ENCODE results near the gene KIAA0040.
"Not testable (repeated sequence)": the region's sequence is repeated elsewhere in the genome, so short reads cannot be mapped to it uniquely, and the experiment has no call there.

Gene KIAA0040

DNA sequence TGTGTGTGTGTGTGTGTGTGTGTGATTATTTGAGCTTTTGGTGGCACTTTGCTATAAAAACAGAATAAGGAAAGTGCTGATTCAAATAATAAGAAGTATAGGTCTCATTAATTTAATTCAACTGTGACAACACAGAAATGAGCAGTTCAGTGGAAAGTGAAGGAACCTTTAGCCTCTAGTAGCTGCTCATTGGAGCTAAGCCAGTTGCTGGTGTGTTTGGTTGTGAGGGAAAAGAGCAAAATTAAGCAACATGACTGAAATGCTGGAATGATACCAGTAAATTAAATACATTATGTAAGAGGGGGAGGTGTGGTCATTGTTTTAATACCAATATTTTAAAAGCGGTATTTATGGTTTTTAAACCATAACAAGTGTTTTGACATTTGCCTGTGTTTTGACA, 55.2 kb downstream of the KIAA0040 start:
- no peak for DNase-seq (ENCODE audit: low read depth in 2 of 2)

DNA sequence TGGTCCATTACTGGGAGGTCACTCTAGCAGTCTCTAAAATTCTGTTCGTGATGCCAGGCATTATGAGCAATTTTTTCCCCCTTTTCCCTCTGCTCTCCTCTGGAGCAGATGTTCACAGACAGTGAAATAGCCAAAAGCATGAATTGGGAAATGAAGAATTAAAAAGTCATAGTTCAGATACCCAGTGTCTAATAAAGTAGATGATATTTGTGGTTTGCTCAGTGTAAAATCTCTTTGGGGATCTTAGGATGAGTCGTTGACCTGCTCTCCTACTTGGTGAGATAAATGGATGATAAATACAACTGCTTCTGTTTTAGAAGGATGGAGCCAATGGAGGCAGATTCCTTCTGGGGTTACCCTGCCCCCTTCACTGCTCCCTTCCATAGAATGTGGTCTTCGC, 56.3 kb downstream of the KIAA0040 start:
- DNase-seq (ENCODE audit: low read depth in 2 of 2): no peak

DNA sequence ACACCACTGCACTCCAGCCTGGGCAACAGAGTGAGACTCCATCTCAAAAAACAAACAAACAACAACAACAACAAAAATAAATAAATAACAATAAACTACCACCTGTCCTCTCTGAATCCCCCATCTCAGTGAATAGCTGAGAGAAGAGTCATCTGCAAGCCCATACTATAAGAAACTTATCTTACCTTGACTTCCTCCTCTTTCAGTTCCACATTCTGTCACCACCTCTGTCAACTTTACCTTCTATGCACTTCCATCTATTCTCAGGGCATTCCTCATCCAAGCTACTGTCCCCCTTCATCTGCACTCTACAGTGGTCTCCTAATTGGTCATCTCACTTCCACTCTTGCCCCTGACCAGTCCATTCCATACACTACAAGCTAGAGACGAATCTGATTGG, 58.1 kb downstream of the KIAA0040 start:
- no peak for DNase-seq (ENCODE audit: low read depth in 2 of 2)

DNA sequence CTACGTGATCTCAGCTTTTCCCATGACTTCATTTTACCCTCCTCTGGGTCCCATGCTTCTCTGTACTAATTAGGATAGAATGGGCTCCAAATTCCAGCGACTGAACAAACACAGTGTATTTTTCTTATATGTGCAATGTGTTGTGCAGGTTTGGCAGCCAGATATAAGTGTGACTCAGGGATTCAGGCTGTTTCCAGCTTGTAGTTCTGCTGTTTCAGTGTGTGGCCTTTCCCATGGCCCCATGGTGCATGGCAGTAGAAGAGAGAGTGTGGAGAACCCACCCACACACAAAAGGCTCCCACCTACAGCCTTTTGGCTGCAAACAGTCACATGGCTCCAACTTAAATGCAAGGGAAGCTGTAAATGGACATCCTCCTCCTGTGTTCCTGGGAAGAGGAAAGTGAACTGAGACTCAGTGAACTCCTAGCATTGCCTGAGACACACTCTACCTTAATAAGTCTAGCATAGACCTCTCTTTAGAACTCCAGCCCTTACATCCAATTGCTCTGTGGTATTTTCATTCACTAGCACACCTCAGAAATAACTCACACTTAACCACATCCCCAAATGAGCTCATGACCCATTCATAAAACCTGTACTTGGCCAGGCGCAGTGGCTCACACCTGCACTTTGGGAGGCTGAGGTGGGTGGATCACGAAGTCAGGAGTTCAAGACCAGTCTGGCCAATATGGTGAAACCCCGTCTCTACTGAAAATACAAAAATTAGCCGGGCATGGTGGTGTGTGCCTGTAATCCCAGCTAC, 58.7 kb downstream of the KIAA0040 start:
- DNase-seq (ENCODE audit: low read depth in 2 of 2): no peak

DNA sequence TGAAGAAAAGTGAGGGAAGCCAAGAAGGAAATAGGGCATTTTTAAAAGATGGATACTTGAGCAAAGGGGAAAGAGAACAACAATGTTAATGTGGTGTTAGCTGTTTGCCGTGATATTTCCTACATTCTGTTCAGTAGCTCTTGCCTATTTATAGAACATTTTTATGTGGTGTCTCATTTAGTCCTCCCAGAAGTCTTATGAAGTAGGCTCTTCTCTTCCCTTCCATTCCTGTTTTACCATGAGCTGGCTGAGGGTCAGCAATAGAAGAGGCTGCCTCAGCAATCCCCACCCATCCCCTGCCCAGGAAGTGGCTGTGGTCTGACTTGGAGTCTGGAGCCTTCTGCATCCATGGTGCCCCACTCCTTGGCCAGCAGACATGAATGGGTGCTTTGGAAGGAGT, 60.1 kb downstream of the KIAA0040 start:
- no peak for DNase-seq (ENCODE audit: low read depth in 2 of 2)

DNA sequence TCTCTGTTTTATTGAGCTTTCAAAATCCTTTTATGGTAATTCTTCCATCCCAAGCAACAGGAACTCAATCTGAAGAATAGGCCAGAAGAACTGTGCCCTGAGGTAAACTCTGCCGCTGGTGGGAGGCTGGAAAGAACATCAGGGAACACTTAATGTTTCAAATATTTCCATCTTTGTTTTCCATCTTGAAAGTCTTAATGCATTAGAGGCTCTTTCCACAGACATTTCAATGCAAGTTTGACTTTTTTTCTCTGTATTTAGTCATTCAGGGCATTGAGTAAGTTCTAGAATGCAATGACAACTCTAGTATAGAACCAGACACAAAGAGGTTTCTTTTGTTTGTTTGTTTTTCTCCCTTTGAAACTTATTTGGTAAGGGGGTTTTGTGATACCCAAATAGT, 61.5 kb downstream of the KIAA0040 start:
- DNase-seq (ENCODE audit: low read depth in 2 of 2): no peak

DNA sequence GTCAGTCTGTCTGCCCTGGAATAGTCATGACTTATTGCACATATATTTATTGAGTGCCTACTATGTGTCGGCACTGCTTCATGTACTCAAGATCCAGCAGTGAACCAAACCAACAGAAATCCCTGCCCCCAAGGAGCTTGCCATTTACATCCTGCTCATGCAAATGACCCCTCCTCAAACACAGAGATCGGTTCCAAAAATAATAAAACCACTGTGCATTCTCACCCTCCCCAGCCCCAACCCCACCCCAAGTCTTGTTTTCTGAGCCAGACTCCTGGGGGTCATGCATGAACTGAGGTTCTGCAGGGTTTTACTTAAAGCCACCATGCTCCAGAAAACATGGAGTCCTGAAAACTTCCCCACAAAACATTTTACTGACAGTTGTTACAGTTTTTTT, 61.9 kb downstream of the KIAA0040 start:
- no peak for DNase-seq (ENCODE audit: low read depth in 2 of 2)

DNA sequence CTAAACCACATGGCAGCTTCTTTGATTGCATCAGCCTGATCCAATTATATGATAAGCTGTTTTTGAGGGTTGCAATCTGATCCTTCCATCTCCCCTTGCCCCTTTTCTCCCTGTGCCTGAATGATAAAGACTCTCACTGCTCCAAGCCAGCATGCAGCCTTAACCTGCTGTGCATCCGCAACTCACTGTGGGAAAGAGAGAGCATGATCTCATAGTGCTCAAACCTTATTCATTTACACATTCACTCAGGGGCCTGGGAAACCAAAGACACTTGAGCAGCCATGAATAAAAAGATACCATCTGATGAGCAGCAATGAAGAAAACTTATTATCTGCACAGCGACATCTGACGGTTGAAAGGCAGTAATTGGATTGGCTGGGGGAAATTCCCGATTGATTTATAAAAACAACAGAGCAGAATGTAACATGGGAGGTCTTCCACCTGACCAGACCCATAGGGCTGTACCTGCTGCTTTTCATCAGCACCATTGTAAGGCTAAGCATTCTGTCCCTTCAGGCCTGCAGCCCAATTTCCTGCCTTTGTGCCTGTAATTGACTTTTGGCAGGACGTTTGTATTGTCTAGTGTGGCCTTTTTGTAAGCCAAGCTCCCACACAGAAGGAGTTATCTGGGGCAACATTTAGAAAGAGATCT, 62.5 kb downstream of the KIAA0040 start:
- no peak for DNase-seq (ENCODE audit: low read depth in 2 of 2)

DNA sequence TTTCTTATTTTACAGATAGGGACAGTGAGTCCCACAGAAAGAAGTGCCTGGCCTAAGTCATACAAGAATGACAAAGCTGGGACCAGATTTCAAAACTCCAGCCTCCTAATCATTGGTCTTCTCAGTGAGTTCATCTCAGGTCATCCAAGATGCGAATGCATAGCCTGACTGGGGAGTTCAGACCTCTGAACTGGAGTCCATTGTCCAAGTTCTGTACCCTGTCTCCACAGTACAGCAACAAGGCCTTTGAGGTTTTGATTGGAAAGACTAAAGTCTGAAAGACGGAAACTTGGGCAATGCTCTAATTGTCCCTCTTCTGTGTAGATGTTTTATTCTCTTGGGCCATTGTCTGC, 63.0 kb downstream of the KIAA0040 start:
- DNase-seq (ENCODE audit: low read depth in 2 of 2): no peak

DNA sequence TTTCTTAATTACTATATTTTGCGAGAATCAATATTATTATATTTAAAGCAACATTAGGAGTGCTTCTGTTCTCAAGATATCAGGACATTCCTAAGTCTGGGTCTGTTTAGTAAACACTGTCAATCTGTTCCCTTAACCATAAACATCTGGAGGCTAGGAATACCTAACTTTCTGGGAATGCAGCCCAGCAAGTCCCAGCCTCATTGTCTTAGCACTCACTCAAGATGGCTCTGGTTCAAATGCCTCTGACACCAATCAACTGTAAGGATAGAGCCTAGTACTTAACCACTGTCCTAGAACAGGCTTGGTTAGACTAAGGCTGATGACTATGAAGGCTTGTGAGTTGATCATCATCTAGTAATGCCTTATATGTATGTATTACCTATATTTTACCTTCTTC, 63.4 kb downstream of the KIAA0040 start:
- DNase-seq (ENCODE audit: low read depth in 2 of 2): no peak

DNA sequence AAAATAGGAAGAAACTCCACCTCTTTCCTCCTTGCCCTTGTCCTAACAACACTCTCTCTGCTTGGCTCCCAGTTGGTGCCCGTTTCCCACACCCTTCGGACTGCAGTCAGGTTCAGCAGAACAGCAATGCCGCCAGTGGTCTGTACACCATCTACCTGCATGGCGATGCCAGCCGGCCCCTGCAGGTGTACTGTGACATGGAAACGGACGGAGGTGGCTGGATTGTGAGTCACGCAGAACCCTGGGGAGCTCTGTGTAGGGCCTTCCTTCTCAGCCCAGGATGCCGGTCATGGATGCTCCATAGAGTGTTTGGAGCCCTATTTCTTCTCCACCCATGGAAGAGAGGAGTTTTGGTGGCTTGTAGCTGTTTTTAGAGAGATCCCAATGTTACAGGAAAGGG, 64.1 kb downstream of the KIAA0040 start:
- no peak for DNase-seq (ENCODE audit: low read depth in 2 of 2)

DNA sequence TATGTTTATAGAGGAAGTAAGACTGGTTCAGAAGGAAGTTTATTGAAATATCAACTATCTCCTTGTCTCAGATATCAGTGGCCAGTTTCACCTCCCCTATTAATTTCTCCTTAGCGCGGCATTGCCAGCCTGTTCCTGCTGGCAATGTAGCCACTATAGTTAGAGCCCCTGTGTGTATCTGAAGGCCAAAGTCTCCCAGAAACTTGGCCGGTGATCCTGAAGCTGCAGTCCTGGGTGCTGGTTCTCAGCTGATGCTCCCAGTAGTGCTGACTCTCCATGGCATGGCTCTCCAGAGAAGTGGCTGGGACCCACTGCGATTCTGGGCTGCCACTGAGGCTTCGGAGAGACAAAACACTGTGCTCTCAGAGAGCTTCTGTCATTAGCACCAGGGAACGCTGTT, 65.0 kb downstream of the KIAA0040 start:
- DNase-seq (ENCODE audit: low read depth in 2 of 2): no peak

DNA sequence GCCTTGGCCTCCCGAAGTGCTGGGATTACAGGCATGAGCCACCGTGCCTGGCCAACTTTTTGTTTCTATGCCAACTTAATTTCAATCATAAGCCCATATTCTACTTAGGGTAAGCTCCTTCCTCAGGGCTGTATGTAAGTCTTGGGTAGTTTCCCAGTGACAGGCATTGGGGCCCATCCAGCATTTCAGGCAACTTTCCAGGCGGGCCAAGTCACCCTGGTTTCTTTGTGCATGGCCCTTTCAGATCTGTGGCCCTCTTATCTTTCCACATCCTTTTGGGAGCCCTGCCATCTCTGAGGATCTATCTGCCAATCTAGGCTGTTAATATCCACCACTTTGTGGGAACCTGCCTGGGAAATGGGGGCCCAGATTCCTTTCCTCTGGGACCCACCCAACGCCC, 66.2 kb downstream of the KIAA0040 start:
- DNase-seq (ENCODE audit: low read depth in 2 of 2): no peak

DNA sequence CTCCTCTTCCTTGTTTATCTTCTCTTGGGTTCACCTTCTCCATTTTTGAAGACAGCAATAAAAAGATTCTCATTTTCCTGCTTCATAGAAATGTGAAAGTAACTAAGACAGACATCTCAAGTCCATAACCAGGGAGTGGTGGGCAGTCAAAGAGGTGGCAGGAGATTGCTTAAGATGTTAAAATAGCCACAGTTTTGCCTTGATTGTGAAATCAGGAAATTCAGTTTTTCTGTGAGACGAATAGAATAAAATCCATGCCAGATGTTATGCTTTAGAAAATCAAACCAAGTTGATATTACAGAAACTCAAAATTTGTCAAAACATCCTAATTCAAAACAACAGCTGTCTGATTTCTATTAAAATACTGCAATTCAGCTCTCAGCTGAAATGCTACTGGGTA, 67.7 kb downstream of the KIAA0040 start:
- DNase-seq (ENCODE audit: low read depth in 2 of 2): no peak

DNA sequence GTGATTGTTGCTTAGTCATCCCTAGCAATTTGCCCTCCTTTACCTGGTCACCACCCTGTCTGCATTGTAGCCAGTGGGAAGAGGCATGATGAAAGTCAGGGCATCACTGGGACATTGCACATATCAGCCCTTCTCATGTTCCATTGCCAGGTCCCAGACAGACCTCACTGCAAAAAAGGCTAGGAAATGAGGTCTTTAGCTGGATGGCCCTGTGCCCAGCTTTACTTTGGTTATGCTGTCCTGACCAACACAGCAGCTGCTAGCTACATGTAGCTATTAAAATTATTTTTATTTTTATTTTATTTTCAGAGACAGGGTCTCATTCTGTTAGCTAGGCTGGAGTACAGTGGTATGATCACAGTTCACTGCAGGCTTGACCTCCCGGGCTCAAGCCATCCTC, 72.1 kb downstream of the KIAA0040 start:
- DNase-seq (ENCODE audit: low read depth in 2 of 2): no peak

DNA sequence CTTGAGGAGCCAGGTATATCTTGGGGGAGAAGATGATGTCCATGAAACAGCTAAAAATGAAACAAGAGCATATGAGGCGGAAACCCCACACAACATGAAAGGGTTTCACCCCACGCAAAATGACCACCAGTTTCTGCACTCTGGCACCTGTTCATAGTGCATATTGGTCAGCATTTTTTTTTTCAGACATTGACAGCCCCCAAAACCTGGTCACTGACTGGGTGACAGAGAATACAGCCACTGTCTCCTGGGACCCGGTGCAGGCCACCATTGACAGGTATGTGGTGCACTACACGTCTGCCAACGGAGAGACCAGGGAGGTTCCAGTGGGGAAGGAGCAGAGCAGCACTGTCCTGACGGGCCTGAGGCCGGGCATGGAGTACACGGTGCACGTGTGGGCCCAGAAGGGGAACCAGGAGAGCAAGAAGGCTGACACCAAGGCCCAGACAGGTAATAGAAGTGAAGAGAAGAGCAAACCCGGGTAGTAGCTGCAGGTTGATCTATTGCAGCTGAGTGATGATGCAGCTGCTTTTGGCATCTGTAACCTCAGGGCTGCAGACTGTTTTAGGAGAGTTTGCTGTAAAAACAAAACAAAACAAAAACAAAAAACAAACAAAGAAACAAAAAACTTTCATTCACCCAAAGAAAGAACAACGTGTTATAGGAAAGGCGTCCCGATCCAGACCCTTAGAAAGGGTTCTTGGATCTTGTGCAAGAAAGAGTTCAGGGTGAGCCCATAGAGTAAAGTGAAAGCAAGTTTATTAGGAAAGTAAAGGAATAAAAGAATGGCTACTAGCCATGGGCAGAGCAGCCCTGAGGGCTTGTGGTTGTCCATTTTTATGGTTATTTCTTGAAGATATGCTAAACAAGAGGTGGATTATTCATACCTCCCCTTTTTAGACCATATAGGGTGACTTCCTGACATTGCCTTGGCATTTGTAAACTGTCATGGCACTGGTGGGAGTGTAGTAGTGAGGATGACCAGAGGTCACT, 73.9 kb downstream of the KIAA0040 start:
- no peak for DNase-seq (ENCODE audit: low read depth in 2 of 2)

DNA sequence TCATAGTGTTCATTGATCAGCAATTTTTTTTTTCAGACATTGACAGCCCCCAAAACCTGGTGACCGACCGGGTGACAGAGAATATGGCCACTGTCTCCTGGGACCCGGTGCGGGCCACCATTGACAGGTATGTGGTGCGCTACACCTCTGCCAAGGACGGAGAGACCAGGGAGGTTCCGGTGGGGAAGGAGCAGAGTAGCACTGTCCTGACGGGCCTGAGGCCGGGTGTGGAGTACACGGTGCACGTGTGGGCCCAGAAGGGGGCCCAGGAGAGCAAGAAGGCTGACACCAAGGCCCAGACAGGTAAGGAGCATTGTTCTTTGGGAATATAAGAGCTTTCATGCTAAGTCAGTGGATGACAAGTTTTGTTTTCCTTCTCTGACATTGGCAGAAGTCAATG, 75.7 kb downstream of the KIAA0040 start:
- DNase-seq (ENCODE audit: low read depth in 2 of 2): no peak

DNA sequence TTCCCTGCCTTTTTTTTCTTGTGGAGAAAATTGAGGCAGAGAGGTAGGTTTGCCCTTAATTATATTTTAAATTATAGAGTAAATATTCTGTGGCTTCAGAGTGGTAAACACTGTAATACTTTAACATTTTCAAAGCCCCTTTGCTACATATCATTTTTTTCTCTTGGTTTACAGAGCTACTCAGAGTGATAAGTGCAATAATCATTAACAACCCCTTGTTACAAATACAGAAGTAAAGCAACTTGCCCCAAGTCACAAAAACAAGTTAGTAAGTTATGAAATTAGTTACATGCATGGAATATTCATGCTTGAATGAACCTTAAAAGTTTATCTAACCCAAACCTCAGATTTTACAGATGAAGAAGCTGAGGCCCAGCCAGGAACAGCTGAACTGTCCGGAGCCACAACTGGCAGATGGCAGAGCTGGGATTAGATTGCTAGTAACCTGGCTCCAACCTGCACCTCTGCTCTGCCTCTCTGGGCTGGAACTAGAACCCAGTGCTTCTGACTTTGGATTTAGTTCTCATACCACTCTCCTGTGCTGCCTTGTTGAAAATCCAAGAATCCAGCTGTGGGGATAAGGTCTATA, 76.3 kb downstream of the KIAA0040 start:
- no peak for DNase-seq (ENCODE audit: low read depth in 2 of 2)

DNA sequence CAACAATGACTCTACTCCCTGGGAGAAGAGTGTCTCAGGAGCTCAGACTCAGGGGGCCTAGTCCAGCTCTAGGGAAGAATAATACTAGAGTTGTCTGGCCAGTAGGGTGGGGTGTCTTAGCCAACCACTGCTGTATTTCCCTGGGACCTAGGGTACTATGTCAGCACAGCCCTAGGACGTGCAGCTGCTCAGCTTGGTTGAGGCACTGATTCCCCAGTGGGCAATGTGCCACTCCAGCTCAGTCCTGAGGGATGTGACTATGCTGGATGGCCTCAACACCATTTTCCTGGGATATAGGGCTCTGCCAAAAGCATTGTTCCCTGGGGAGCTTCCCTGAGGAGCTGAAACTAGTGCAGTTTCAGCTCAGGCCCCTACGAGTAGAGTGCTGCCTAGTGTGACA, 77.6 kb downstream of the KIAA0040 start:
- DNase-seq (ENCODE audit: low read depth in 2 of 2): no peak

DNA sequence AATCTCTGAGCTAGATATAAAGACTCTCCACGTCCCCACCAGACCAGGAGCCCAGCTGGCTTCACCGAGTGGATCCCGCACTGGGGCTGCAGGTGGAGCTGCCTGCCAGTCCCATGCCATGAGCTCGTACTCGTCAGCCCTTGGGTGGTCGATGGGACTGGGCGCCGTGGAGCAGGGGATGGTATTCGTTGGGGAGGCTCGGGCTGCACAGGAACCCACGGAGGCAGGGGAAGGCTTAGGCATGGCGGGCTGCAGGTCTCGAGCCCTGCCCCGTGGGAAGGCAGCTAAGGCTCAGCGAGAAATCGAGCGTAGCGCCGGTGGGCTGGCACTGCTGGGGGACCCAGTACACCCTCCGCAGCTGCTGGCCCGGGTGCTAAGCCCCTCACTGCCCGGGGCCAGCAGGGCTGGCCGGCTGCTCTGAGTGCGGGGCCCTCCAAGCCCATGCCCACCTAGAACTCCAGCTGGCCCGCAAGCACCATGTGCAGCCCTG, 84.2 kb downstream of the KIAA0040 start:
- not testable (repeated sequence) for DNase-seq (ENCODE audit: low read depth in 2 of 2)
